CD14-positive monocyte (primary cell): ENCODE results near the gene CDK19. TPM values are rescaled to one million over a fixed set of nuclear protein-coding genes. Genes with fewer than 3 reads are reported as not detected.

Source experiments
- DNase-seq, 3 donors: peaks; one replicate each; pipeline ENCODE4 v3.0.0-alpha.2; 2011 to 2022
- H2AFZ ChIP-seq: 2 replicates; pipeline ENCODE4 v1.6.0; 2012; ENCODE audit warnings: mild to moderate bottlenecking, low read depth, low read length, inconsistent platforms; ENCODE audit not compliant: insufficient read depth, poor library complexity, severe bottlenecking
- H3K27ac ChIP-seq, 2 donors: 1 replicate in 1 of 2; 2 replicates in 1 of 2; pipeline ENCODE4 v1.5.1; 2012 to 2013; ENCODE audit warnings: low read length in 2 of 2, control low read depth in 1 of 2, inconsistent platforms in 1 of 2, low read depth in 1 of 2, mild to moderate bottlenecking in 1 of 2
- H3K27me3 ChIP-seq, 2 donors: one replicate each; pipeline versions ENCODE4 v1.6.0 to v1.6.1; 2011 to 2013; ENCODE audit warnings: low read length in 2 of 2; ENCODE audit not compliant: control insufficient read depth in 2 of 2, insufficient read depth in 2 of 2
- H3K36me3 ChIP-seq, 2 donors: replicated peaks in 1 of 2; 1 replicate in 1 of 2; 2 replicates in 1 of 2; pipeline versions ENCODE4 v1.5.1 to v1.6.1; 2012 to 2013; ENCODE audit warnings: low read length in 2 of 2, control low read depth in 1 of 2, inconsistent platforms in 1 of 2, mild to moderate bottlenecking in 1 of 2; ENCODE audit not compliant: insufficient read depth in 2 of 2, control insufficient read depth in 1 of 2
- H3K4me1 ChIP-seq, 2 donors: 1 replicate in 1 of 2; 2 replicates in 1 of 2; pipeline versions ENCODE4 v1.5.1 to v1.6.1; 2012 to 2013; ENCODE audit warnings: low read length in 2 of 2, control low read depth in 1 of 2, inconsistent platforms in 1 of 2, mild to moderate bottlenecking in 1 of 2, moderate library complexity in 1 of 2; ENCODE audit not compliant: insufficient read depth in 2 of 2, control insufficient read depth in 1 of 2
- H3K4me2 ChIP-seq: replicated peaks from 2 replicates; pipeline ENCODE3; 2012; ENCODE audit warnings: low read length, moderate library complexity, mild to moderate bottlenecking; ENCODE audit not compliant: poor library complexity, severe bottlenecking; ENCODE audit errors: extremely low read depth
- H3K4me3 ChIP-seq, 3 experiments: fragments of 200-600 bp in 1 of 3; sonication (generic) in 1 of 3; replicated peaks in 1 of 3; 1 replicate in 2 of 3; 2 replicates in 1 of 3; pipeline ENCODE4 v1.5.1; 2011 to 2013; ENCODE audit warnings: low read length in 3 of 3, mild to moderate bottlenecking in 3 of 3, control low read depth in 2 of 3, low read depth in 2 of 3, inconsistent platforms in 1 of 3, moderate library complexity in 1 of 3
- H3K79me2 ChIP-seq: 2 replicates; pipeline ENCODE4 v1.6.0; 2012; ENCODE audit warnings: mild to moderate bottlenecking, control low read depth, inconsistent platforms, low read length, moderate library complexity; ENCODE audit not compliant: insufficient read depth
- H3K9ac ChIP-seq: 2 replicates; pipeline ENCODE4 v1.6.0; 2017; ENCODE audit warnings: low read length, mild to moderate bottlenecking; ENCODE audit not compliant: insufficient read depth, poor library complexity, severe bottlenecking
- H3K9me3 ChIP-seq, 2 donors: replicated peaks in 1 of 2; 1 replicate in 1 of 2; 2 replicates in 1 of 2; pipeline versions ENCODE4 v1.5.1 to v1.6.1; 2012 to 2013; ENCODE audit warnings: low read length in 2 of 2, control low read depth in 1 of 2; ENCODE audit not compliant: control insufficient read depth in 1 of 2, insufficient read depth in 1 of 2
- H4K20me1 ChIP-seq: 2 replicates; pipeline ENCODE4 v1.6.0; 2012; ENCODE audit warnings: mild to moderate bottlenecking, low read length, control low read depth, moderate library complexity; ENCODE audit not compliant: insufficient read depth
- H3K27ac Mint-ChIP-seq, 7 donors: one replicate each; pipeline ENCODE4 v1.8.0; 2020; ENCODE audit warnings: mild to moderate bottlenecking in 7 of 7, mixed read lengths in 7 of 7, moderate library complexity in 6 of 7, inconsistent platforms in 2 of 7
- H3K27me3 Mint-ChIP-seq, 3 donors: one replicate each; pipeline ENCODE4 v1.8.0; 2021 to 2022; ENCODE audit warnings: low read depth in 3 of 3, mild to moderate bottlenecking in 3 of 3, mixed read lengths in 3 of 3, moderate library complexity in 3 of 3, inconsistent platforms in 1 of 3
- H3K36me3 Mint-ChIP-seq, 2 donors: one replicate each; pipeline ENCODE4 v1.8.0; 2020; ENCODE audit warnings: mixed read lengths in 2 of 2, inconsistent platforms in 1 of 2, mild to moderate bottlenecking in 1 of 2
- H3K4me1 Mint-ChIP-seq: one replicate; pipeline ENCODE4 v1.8.0; 2020; ENCODE audit warnings: mild to moderate bottlenecking, mixed read lengths
- H3K4me3 Mint-ChIP-seq, 2 donors: one replicate each; pipeline ENCODE4 v1.8.0; 2020; ENCODE audit warnings: mild to moderate bottlenecking in 2 of 2, mixed read lengths in 2 of 2, moderate library complexity in 1 of 2
- H3K9me3 Mint-ChIP-seq, 7 donors: one replicate each; pipeline ENCODE4 v1.8.0; 2020 to 2022; ENCODE audit warnings: mixed read lengths in 7 of 7, mild to moderate bottlenecking in 6 of 7, moderate library complexity in 6 of 7, inconsistent platforms in 2 of 7
- CTCF ChIP-seq: fragments of 200-600 bp; IDR thresholded peaks from one replicate; pipeline ENCODE4 v1.8.0; 2022; ENCODE audit warnings: antibody characterized with exemption, mild to moderate bottlenecking
- WGBS: methylation state at CpG from one replicate; pipeline ENCODE4 v1.1.5; 2013; ENCODE audit warnings: missing lambda C conversion rate; ENCODE audit not compliant: insufficient coverage; 5-methylcytosine and 5-hydroxymethylcytosine counted together
- intact Hi-C, 2 donors: fragments of 100-400 bp; cut with micrococcal nuclease; formaldehyde crosslinking; loops; one replicate each; pipeline versions ENCODE4 v1.15.0 to v1.15.1; 2023
- polyA plus RNA-seq, 3 donors: library from polyadenylated mRNA; depleted of rRNA in 1 of 3; unstranded in 2 of 3; stranded (reverse) in 1 of 3; fragments of 300-500 nt in 2 of 3; fragments of >200 nt in 1 of 3; fragmentation: Illumina TruSeq in 2 of 3; gene quantifications; 1 replicate in 2 of 3; 2 replicates in 1 of 3; pipeline ENCODE4 v1.2.3, GENCODE V29; 2012 to 2021

Gene CDK19
- polyA plus RNA-seq, 3 donors = 2.7 to 12.0 (median 3.9) TPM

- H3K4me1 ChIP-seq = peaks cover 10 to 13% of the 10 kb centered on the region in 2 donors
- no peak overlapping the region for H3K4me3 Mint-ChIP-seq
- 100% methylated on average over 2 of the region's 2 CpGs for WGBS
- H3K9ac ChIP-seq = no peak overlapping the region
- peaks cover 26 to 36% of the 10 kb centered on the region in 2 donors for H3K36me3 Mint-ChIP-seq
- no peak for TF ChIP-seq CTCF
- H3K36me3 ChIP-seq = peaks cover 17 to 44% of the 10 kb centered on the region in 2 donors
- H3K27ac Mint-ChIP-seq = no peak overlapping the region
- H3K9me3 Mint-ChIP-seq = peaks cover 0 to 2% (median 0%) of the 10 kb centered on the region in 7 donors
- H2AFZ ChIP-seq = no peak overlapping the region
- no peaks in the 10 kb centered on the region for H3K9me3 ChIP-seq
- H3K4me2 ChIP-seq = no peak overlapping the region
- peaks cover 12% of the 10 kb centered on the region for H3K4me1 Mint-ChIP-seq
- no peaks in the 10 kb centered on the region for H4K20me1 ChIP-seq
- intact Hi-C loops = no loop called here
- no peaks in the 10 kb centered on the region for H3K27me3 Mint-ChIP-seq
- H3K27me3 ChIP-seq = no peaks in the 10 kb centered on the region
- DNase-seq = no peak
- no peaks in the 10 kb centered on the region for H3K79me2 ChIP-seq
- no peak overlapping the region for H3K27ac ChIP-seq
- no peak overlapping the region for H3K4me3 ChIP-seq
Measured at GRCh38 chr6:110609101-110609500, 206.2 kb downstream of the CDK19 start.

DNA sequence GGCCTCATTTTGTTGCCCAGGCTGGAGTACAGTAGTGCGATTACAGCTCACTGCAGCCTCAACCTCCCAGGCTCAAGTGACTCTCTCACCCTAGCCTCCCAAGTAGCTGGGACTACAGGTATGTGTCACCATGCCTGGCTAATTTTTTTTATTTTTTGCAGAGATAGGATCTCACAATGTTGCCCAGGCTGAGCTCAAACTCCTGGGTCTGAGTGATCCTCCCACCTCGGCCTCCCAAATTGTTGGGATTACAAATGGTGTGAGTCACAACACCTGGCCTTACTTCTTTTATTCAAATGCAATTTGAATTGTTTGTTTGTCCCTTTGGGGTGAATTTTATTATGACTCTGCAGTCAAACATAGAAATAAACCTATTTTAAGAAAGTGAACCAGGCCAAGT lies 207.1 kb downstream of the CDK19 start:
- H2AFZ ChIP-seq = no peak overlapping the region
- H3K27me3 ChIP-seq = no peaks in the 10 kb centered on the region
- WGBS = no CpG with 5 or more reads among the region's 2 CpGs
- no peaks in the 10 kb centered on the region for H3K27me3 Mint-ChIP-seq
- no peaks in the 10 kb centered on the region for H4K20me1 ChIP-seq
- peaks cover 3% of the 10 kb centered on the region for H3K4me1 Mint-ChIP-seq
- intact Hi-C loops = no loop called here
- H3K9ac ChIP-seq = no peak overlapping the region
- H3K27ac ChIP-seq = no peak overlapping the region
- H3K36me3 ChIP-seq = peaks cover 14 to 40% of the 10 kb centered on the region in 2 donors
- no peak overlapping the region for H3K4me3 ChIP-seq
- DNase-seq = no peak
- H3K4me1 ChIP-seq = peaks cover 3 to 4% of the 10 kb centered on the region in 2 donors
- H3K36me3 Mint-ChIP-seq = peaks cover 23 to 32% of the 10 kb centered on the region in 2 donors
- H3K27ac Mint-ChIP-seq = no peak overlapping the region
- no peaks in the 10 kb centered on the region for H3K9me3 ChIP-seq
- no peak for TF ChIP-seq CTCF
- H3K4me2 ChIP-seq = no peak overlapping the region
- no peak overlapping the region for H3K4me3 Mint-ChIP-seq
- H3K9me3 Mint-ChIP-seq = peaks cover 0 to 2% (median 0%) of the 10 kb centered on the region in 7 donors
- no peaks in the 10 kb centered on the region for H3K79me2 ChIP-seq
